T-cell (primary cell): ENCODE results near the gene INHBC. TPM values are rescaled to one million over a fixed set of nuclear protein-coding genes. Genes with fewer than 3 reads are reported as not detected.

ENCODE experiments used
- ATAC-seq, 4 experiments: fragments of 200-7000 bp in 3 of 4; fragments of 150-1000 bp in 1 of 4; cut with Tn5 transposase; replicated peaks in 1 of 4; 1 replicate in 3 of 4; 2 replicates in 1 of 4; pipeline ENCODE4 v1.10.0; 2021; ENCODE audit warnings: moderate library complexity in 3 of 4, mild to moderate bottlenecking in 2 of 4, moderate number of reproducible peaks in 1 of 4
- CTCF ChIA-PET, 2 donors: fragments of 300-600 bp; sonication (Branson Sonifier 250); formaldehyde crosslinking; loops; one replicate each; lab custom pipeline; 2022; ENCODE audit warnings: antibody characterized with exemption in 2 of 2; lab: Charles Lee
- POLR2A ChIA-PET, 2 donors: fragments of 300-600 bp; sonication (Branson Sonifier 250); formaldehyde crosslinking; loops; one replicate each; lab custom pipeline; 2022; ENCODE audit warnings: antibody characterized with exemption in 2 of 2; lab: Charles Lee
- DNase-seq, 35 experiments: peaks; one replicate each; pipeline versions ENCODE4 v3.0.0 to v3.0.0-alpha.2; 2013 to 2023
- H3K27ac ChIP-seq: one replicate; pipeline ENCODE4 v1.5.1; 2013; ENCODE audit warnings: low read length
- H3K27me3 ChIP-seq, 2 experiments: replicated peaks in 1 of 2; 1 replicate in 1 of 2; 2 replicates in 1 of 2; pipeline versions ENCODE4 v1.6.1 to v1.7.0; 2013; ENCODE audit warnings: low read length in 1 of 2, mixed read lengths in 1 of 2; ENCODE audit not compliant: control insufficient read depth in 2 of 2, insufficient read depth in 2 of 2; ENCODE audit errors: extremely low read depth in 1 of 2
- H3K36me3 ChIP-seq, 2 donors: 1 replicate in 1 of 2; 2 replicates in 1 of 2; pipeline versions ENCODE4 v1.6.1 to v1.7.0; 2013; ENCODE audit warnings: low read length in 1 of 2; ENCODE audit not compliant: control insufficient read depth in 2 of 2, insufficient read depth in 1 of 2; ENCODE audit errors: extremely low read depth in 1 of 2
- H3K4me1 ChIP-seq, 2 experiments: 1 replicate in 1 of 2; 2 replicates in 1 of 2; pipeline versions ENCODE4 v1.6.1 to v1.7.0; 2013; ENCODE audit warnings: low read length in 2 of 2, mixed read lengths in 1 of 2; ENCODE audit not compliant: insufficient read depth in 2 of 2, control insufficient read depth in 1 of 2; ENCODE audit errors: extremely low read depth in 1 of 2
- H3K4me3 ChIP-seq, 2 donors: 1 replicate in 1 of 2; 2 replicates in 1 of 2; pipeline versions ENCODE4 v1.5.1 to v1.7.0; 2013; ENCODE audit warnings: mild to moderate bottlenecking in 2 of 2, low read length in 1 of 2, moderate library complexity in 1 of 2; ENCODE audit not compliant: control insufficient read depth in 1 of 2; ENCODE audit errors: extremely low read depth in 1 of 2
- H3K9me3 ChIP-seq: 2 replicates; pipeline ENCODE4 v1.7.0; 2013
- H3K27ac Mint-ChIP-seq, 2 donors: one replicate each; pipeline ENCODE4 v1.8.0; 2020 to 2021; ENCODE audit warnings: mild to moderate bottlenecking in 2 of 2, mixed read lengths in 2 of 2
- H3K27me3 Mint-ChIP-seq, 2 donors: one replicate each; pipeline ENCODE4 v1.8.0; 2021 to 2022; ENCODE audit warnings: mixed read lengths in 2 of 2
- H3K36me3 Mint-ChIP-seq: one replicate; pipeline ENCODE4 v1.8.0; 2021; ENCODE audit warnings: mixed read lengths
- H3K4me1 Mint-ChIP-seq, 3 donors: one replicate each; pipeline ENCODE4 v1.8.0; 2020 to 2022; ENCODE audit warnings: mixed read lengths in 3 of 3, mild to moderate bottlenecking in 1 of 3
- H3K4me3 Mint-ChIP-seq, 3 donors: one replicate each; pipeline ENCODE4 v1.8.0; 2020 to 2022; ENCODE audit warnings: mild to moderate bottlenecking in 3 of 3, mixed read lengths in 3 of 3, moderate library complexity in 3 of 3
- H3K9me3 Mint-ChIP-seq, 3 donors: one replicate each; pipeline ENCODE4 v1.8.0; 2020 to 2022; ENCODE audit warnings: mixed read lengths in 3 of 3
- WGBS: methylation state at CpG from one replicate; pipeline ENCODE4 v1.1.5; 2013; ENCODE audit warnings: missing lambda C conversion rate; ENCODE audit not compliant: insufficient coverage; 5-methylcytosine and 5-hydroxymethylcytosine counted together
- total RNA-seq, 35 experiments: library from RNA in 6 of 35; stranded (reverse) in 6 of 35; fragments of 120-200 nt in 1 of 35; gene quantifications; one replicate each; pipeline versions ENCODE4 v1.2.1 to v1.2.4 and lab custom pipeline; 2013 to 2026

Gene INHBC
- total RNA-seq, 5 donors from 2014 or later (not counting 1 experiment from before 2014, with no cell fraction given), result 0.13 to 0.23 (median 0.18) TPM; not detected in 2

DNA sequence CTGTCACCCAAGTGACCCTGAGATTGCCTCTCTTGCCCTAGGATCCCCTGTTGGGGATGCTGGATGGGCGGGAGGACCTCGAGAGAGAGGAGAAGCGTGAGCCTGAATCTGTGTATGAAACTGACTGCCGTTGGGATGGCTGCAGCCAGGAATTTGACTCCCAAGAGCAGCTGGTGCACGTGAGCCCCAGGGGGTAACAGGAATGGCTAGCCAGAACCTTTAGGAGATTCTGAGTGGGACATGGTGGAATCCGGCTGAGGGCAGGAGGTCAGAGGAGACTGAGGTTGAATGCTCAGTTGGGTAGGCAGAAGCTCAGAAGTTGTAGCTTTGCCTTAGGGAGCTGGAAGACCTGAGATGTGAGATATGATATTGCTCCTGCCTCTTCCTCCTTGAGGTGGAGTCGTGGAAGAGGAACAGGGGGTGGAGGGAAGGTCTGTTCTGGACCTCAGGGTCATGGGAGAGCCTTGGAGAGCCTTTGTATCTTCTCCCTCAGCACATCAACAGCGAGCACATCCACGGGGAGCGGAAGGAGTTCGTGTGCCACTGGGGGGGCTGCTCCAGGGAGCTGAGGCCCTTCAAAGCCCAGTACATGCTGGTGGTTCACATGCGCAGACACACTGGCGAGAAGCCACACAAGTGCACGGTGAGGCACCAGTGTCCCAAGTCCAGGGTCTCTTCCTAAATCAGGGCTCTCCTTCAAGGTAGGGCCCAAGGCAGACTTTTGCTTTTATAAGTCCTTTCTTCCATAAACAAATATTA lies 31.3 kb downstream of the INHBC start:
- DNase-seq, result no peak

GRCh38 chr12:57467212-57467874 lies 32.8 kb downstream of the INHBC start:
- H3K27me3 ChIP-seq, result peaks cover 0 to 7% of the 10 kb centered on the region in 2 experiments
- ChIA-PET POLR2A (no interaction called here), CTCF (no interaction called here)
- H3K36me3 ChIP-seq, result peaks cover 16 to 41% of the 10 kb centered on the region in 2 donors
- H3K4me3 Mint-ChIP-seq, result no peak overlapping the region
- H3K27ac ChIP-seq, result no peak overlapping the region
- no peak overlapping the region for H3K4me3 ChIP-seq
- H3K27ac Mint-ChIP-seq, result peak overlapping the region; percentile 55 to 65
- no peak for DNase-seq
- peaks cover 2 to 30% of the 10 kb centered on the region in 2 experiments for H3K4me1 ChIP-seq
- peaks cover 0 to 5% of the 10 kb centered on the region in 2 donors for H3K27me3 Mint-ChIP-seq
- peaks cover 33% of the 10 kb centered on the region for H3K36me3 Mint-ChIP-seq
- H3K9me3 Mint-ChIP-seq, result no peaks in the 10 kb centered on the region
- peaks cover 26 to 38% (median 36%) of the 10 kb centered on the region in 3 donors for H3K4me1 Mint-ChIP-seq
- 95% methylated on average over 11 of the region's 12 CpGs for WGBS
- ATAC-seq, result no peak
- H3K9me3 ChIP-seq, result no peaks in the 10 kb centered on the region

More for the DNA sequence above, 31.3 kb downstream of the INHBC start:
- H3K36me3 ChIP-seq, result peaks cover 13 to 26% of the 10 kb centered on the region in 2 donors
- H3K4me1 Mint-ChIP-seq, result peaks cover 27 to 36% (median 35%) of the 10 kb centered on the region in 3 donors
- 85% methylated on average over 13 of the region's 14 CpGs for WGBS
- no peak overlapping the region for H3K4me3 ChIP-seq
- H3K4me3 Mint-ChIP-seq, result no peak overlapping the region
- no peak overlapping the region for H3K27ac ChIP-seq
- peaks cover 0 to 20% of the 10 kb centered on the region in 2 experiments for H3K27me3 ChIP-seq
- peaks cover 9 to 31% of the 10 kb centered on the region in 2 experiments for H3K4me1 ChIP-seq
- H3K27me3 Mint-ChIP-seq, result peaks cover 0 to 11% of the 10 kb centered on the region in 2 donors
- ChIA-PET POLR2A (interaction anchor here (0.5 to 1.0 kb wide), 4 partner anchors 9 to 39 kb away, joined by 3 to 4 read pairs (median 4); no protein-coding TSS in a partner anchor), CTCF (interaction anchor here in 1 of 2 donors (0.7 to 0.9 kb wide), 2 partner anchors 12 to 374 kb away, joined by 4 read pairs; no protein-coding TSS in a partner anchor)
- peak overlapping the region; percentile 17 to 37 for H3K27ac Mint-ChIP-seq
- no peaks in the 10 kb centered on the region for H3K9me3 ChIP-seq
- peaks cover 26% of the 10 kb centered on the region for H3K36me3 Mint-ChIP-seq
- no peak for ATAC-seq
- H3K9me3 Mint-ChIP-seq, result no peaks in the 10 kb centered on the region

DNA sequence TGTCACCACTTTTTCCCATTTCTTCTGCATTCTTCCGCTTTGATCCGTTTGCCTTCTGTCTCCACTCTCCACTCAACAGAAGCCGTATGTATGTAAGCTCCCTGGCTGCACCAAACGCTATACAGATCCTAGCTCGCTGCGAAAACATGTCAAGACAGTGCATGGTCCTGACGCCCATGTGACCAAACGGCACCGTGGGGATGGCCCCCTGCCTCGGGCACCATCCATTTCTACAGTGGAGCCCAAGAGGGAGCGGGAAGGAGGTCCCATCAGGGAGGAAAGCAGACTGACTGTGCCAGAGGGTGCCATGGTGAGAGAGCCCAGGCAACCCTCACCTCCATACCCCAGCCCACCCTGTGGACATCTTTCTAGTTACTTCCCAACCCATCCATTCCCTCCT lies 33.3 kb downstream of the INHBC start:
- peaks cover 0 to 29% of the 10 kb centered on the region in 2 experiments for H3K4me1 ChIP-seq
- Mint-ChIP-seq H3K9me3 (no peaks in the 10 kb centered on the region), H3K27me3 (no peaks in the 10 kb centered on the region), H3K27ac (peak overlapping the region; percentile 65 to 75), H3K36me3 (peaks cover 38% of the 10 kb centered on the region), H3K4me3 (no peak overlapping the region), H3K4me1 (peaks cover 26 to 38% (median 36%) of the 10 kb centered on the region in 3 donors)
- peaks cover 0 to 7% of the 10 kb centered on the region in 2 experiments for H3K27me3 ChIP-seq
- no peak overlapping the region for H3K4me3 ChIP-seq
- no peaks in the 10 kb centered on the region for H3K9me3 ChIP-seq
- no peak overlapping the region for H3K27ac ChIP-seq
- CTCF ChIA-PET, result interaction anchor here in 1 of 2 donors (0.6 kb wide), 1 partner anchor 8 kb away, joined by 6 read pairs; the partner anchor contains the start of gene GLI1
- ATAC-seq, result no peak
- WGBS, result 90% methylated on average over 10 of the region's 11 CpGs
- DNase-seq, result no peak
- POLR2A ChIA-PET, result no interaction called here
- peaks cover 16 to 46% of the 10 kb centered on the region in 2 donors for H3K36me3 ChIP-seq

- H3K36me3 ChIP-seq, result peaks cover 16 to 59% of the 10 kb centered on the region in 2 donors
- CTCF ChIA-PET, result no interaction called here
- Mint-ChIP-seq H3K27me3 (no peaks in the 10 kb centered on the region), H3K4me3 (no peak overlapping the region), H3K27ac (peak overlapping the region in 1 of 2 donors; percentile 11), H3K36me3 (peaks cover 51% of the 10 kb centered on the region), H3K9me3 (no peaks in the 10 kb centered on the region), H3K4me1 (peaks cover 35 to 52% (median 44%) of the 10 kb centered on the region in 3 donors)
- H3K9me3 ChIP-seq, result no peaks in the 10 kb centered on the region
- no peak overlapping the region for H3K4me3 ChIP-seq
- POLR2A ChIA-PET, result interaction anchor here in 1 of 2 donors (0.5 to 0.7 kb wide), 2 partner anchors 139 to 208 kb away, joined by 3 to 5 read pairs; no protein-coding TSS in a partner anchor
- no peak overlapping the region for H3K27ac ChIP-seq
- no peak for ATAC-seq
- WGBS, result 92% methylated on average over 9 of the region's 10 CpGs
- no peak for DNase-seq
- H3K27me3 ChIP-seq, result peaks cover 0 to 2% of the 10 kb centered on the region in 2 experiments
- H3K4me1 ChIP-seq, result peaks cover 0 to 41% of the 10 kb centered on the region in 2 experiments
Observed at GRCh38 chr12:57469296-57470164, 34.9 kb downstream of the INHBC start.

DNA sequence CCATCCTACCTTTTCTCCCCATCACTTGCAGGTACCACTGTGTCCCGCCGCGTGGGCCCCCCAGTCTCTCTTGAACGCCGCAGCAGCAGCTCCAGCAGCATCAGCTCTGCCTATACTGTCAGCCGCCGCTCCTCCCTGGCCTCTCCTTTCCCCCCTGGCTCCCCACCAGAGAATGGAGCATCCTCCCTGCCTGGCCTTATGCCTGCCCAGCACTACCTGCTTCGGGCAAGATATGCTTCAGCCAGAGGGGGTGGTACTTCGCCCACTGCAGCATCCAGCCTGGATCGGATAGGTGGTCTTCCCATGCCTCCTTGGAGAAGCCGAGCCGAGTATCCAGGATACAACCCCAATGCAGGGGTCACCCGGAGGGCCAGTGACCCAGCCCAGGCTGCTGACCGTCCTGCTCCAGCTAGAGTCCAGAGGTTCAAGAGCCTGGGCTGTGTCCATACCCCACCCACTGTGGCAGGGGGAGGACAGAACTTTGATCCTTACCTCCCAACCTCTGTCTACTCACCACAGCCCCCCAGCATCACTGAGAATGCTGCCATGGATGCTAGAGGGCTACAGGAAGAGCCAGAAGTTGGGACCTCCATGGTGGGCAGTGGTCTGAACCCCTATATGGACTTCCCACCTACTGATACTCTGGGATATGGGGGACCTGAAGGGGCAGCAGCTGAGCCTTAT lies 35.8 kb downstream of the INHBC start:
- H3K27me3 ChIP-seq, result no peaks in the 10 kb centered on the region
- peaks cover 21 to 67% of the 10 kb centered on the region in 2 donors for H3K36me3 ChIP-seq
- no peak overlapping the region for H3K27ac ChIP-seq
- 98% methylated on average over 10 of the region's 14 CpGs for WGBS
- Mint-ChIP-seq H3K27ac (peak overlapping the region in 1 of 2 donors; percentile 61), H3K36me3 (peaks cover 56% of the 10 kb centered on the region), H3K9me3 (no peaks in the 10 kb centered on the region), H3K27me3 (no peaks in the 10 kb centered on the region), H3K4me1 (peaks cover 41 to 57% (median 46%) of the 10 kb centered on the region in 3 donors), H3K4me3 (no peak overlapping the region)
- POLR2A ChIA-PET, result no interaction called here
- no peak for DNase-seq
- H3K4me3 ChIP-seq, result no peak overlapping the region
- no peak for ATAC-seq
- CTCF ChIA-PET, result no interaction called here
- no peaks in the 10 kb centered on the region for H3K9me3 ChIP-seq
- peaks cover 3 to 50% of the 10 kb centered on the region in 2 experiments for H3K4me1 ChIP-seq
